GM18498 (cell line): ENCODE results near the gene MYO9A.
"Not testable (repeated sequence)": the region's sequence is repeated elsewhere in the genome, so short reads cannot be mapped to it uniquely, and the experiment has no call there.

Source experiments
- ATAC-seq: cut with Tn5 transposase; IDR thresholded peaks from one replicate; pipeline ENCODE4 v1.9.1; 2021; ENCODE audit warnings: mild to moderate bottlenecking, moderate library complexity; ENCODE audit not compliant: unreplicated experiment

The MYO9A gene

GRCh38 chr15:72044956-72045355 lies 73.0 kb downstream of the MYO9A start:
- ATAC-seq, result no peak

- ATAC-seq, result no peak
Observed at GRCh38 chr15:72042865-72043264, 75.1 kb downstream of the MYO9A start.

GRCh38 chr15:72042054-72042453 lies 75.9 kb downstream of the MYO9A start:
- ATAC-seq, result no peak

- no peak for ATAC-seq
Observed at GRCh38 chr15:72037321-72037720, 80.6 kb downstream of the MYO9A start.

GRCh38 chr15:72034859-72035650 lies 82.9 kb downstream of the MYO9A start:
- ATAC-seq, result no peak

GRCh38 chr15:72034351-72034750 lies 83.6 kb downstream of the MYO9A start:
- no peak for ATAC-seq

GRCh38 chr15:72033711-72034110 lies 84.2 kb downstream of the MYO9A start:
- no peak for ATAC-seq

GRCh38 chr15:72033285-72033684 lies 84.7 kb downstream of the MYO9A start:
- no peak for ATAC-seq

- ATAC-seq, result no peak
Observed at GRCh38 chr15:72021604-72022003, 96.3 kb downstream of the MYO9A start.

GRCh38 chr15:72020799-72021198 lies 97.2 kb downstream of the MYO9A start:
- ATAC-seq, result no peak

- not testable (repeated sequence) for ATAC-seq
Observed at GRCh38 chr15:72014555-72014954, 103.4 kb downstream of the MYO9A start.

GRCh38 chr15:72013703-72014102 lies 104.2 kb downstream of the MYO9A start:
- ATAC-seq, result no peak

GRCh38 chr15:72011302-72011942 lies 106.5 kb downstream of the MYO9A start:
- no peak for ATAC-seq

- ATAC-seq, result no peak
Observed at GRCh38 chr15:72009222-72009621, 108.7 kb downstream of the MYO9A start.

- ATAC-seq, result no peak
Observed at GRCh38 chr15:72006382-72006781, 111.6 kb downstream of the MYO9A start.

GRCh38 chr15:72005483-72005882 lies 112.5 kb downstream of the MYO9A start:
- no peak for ATAC-seq

- no peak for ATAC-seq
Observed at GRCh38 chr15:71999807-72000206, 118.1 kb downstream of the MYO9A start.

GRCh38 chr15:71998717-71999116 lies 119.2 kb downstream of the MYO9A start:
- not testable (repeated sequence) for ATAC-seq

GRCh38 chr15:71997691-71998090 lies 120.3 kb downstream of the MYO9A start:
- no peak for ATAC-seq

GRCh38 chr15:71975816-71976150 lies 142.2 kb downstream of the MYO9A start:
- ATAC-seq, result no peak

GRCh38 chr15:71974211-71974610 lies 143.7 kb downstream of the MYO9A start:
- ATAC-seq, result no peak

- no peak for ATAC-seq
Observed at GRCh38 chr15:71973366-71973765, 144.6 kb downstream of the MYO9A start.

- ATAC-seq, result no peak
Observed at GRCh38 chr15:71971905-71972304, 146.0 kb downstream of the MYO9A start.
